DMS79 (cell line): ENCODE results near the gene KCNH5.

Experiments used
- DNase-seq: peaks from one replicate; lab custom pipeline; 2025; lab: John Stamatoyannopoulos, UW

KCNH5 gene

DNA sequence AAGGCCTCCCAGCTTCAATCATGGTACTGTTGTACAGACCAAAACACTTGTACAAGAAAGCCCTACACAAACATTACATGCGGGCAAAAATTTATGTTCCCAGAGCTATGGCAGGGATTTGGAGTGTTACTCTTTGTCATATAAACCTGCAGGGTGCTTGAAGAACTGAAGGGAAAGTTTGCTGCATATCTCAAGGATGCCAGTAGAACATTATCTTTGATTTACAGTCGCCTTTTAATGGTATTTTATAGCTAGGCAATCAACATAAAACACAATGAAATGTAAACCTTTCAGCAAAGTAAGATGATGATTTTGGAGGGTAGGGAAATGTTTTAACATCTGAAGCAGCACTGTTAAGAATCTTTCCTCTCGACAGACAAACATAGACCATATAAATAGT, 305.6 kb downstream of the KCNH5 start:
- DNase-seq = no peak

- DNase-seq = no peak
These were observed 308.9 kb downstream of the KCNH5 start for GRCh38 chr14:62736048-62737043.

DNA sequence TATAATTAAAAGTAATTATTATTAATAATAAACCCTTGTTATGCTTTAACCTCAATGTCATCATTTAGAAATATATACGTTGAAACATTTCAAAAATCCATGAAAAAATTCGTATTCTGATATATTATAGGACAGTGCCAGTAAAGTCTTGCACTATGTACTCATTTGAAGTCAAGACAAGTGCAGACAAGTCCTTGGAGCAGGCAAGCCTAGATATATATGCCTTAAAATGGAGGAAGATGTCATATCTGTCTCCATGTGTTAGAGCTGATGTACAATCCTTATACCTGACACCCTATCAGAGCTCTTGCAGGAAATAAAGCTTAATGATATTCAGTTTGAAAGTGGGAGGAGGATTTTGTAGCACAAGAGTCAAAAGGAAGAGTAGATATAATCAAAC, 310.4 kb downstream of the KCNH5 start:
- no peak for DNase-seq

DNA sequence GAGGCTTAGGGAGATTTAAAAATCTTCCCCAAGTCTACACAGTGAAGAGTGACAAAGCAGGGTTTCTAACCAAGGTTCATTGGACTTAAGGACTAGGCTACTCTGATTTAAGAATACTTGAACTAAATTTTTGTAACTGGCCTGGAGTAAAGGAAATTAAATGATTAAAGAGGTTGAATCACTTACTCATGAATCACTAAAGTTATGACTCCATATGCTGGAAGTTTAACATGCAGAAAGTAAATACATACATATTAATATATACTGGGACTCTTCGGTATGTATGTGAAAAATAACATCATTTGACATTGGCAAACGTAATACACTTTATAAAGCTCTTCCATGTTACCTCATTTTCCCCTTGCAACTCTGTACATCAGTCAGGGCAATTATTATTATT, 322.9 kb downstream of the KCNH5 start:
- DNase-seq = no peak

DNA sequence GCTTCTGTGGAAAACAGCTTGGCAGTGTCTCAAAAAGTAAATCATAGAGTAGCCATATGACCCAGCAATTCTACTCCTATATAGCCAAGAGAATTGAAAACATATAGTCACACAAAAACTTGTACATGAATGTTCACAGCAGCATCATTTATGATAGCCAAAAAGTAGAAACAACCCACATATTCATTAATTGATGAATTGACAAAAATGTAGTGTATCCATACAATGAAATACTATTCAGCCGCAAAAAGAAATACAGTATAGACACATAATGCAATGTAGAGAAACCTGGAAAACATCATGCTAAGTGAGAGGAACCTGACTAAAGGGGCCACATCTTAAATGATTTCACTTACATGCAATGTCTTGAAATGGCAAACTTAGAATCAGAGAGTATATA, 326.6 kb downstream of the KCNH5 start:
- no peak for DNase-seq

GRCh38 chr14:62711351-62712023, 333.8 kb downstream of the KCNH5 start:
- DNase-seq = no peak

DNA sequence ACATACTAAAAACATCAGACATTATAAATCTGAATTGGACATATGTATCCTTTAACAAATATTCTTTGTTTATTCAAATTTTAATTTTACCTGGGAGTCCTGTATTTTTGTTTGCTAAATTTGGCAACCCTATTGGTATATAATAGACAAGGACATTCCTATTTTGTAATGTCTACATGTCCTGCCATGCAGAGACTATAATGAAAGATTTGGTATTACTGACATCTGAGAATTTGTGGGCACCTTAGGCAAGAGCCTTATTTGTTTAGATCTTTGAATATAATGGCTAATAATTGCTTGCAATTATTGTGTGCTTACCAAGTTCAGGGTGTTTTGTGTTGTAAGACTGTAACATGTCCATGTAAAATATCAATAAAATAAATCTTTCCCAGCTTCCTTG, 334.4 kb downstream of the KCNH5 start:
- no peak for DNase-seq

DNA sequence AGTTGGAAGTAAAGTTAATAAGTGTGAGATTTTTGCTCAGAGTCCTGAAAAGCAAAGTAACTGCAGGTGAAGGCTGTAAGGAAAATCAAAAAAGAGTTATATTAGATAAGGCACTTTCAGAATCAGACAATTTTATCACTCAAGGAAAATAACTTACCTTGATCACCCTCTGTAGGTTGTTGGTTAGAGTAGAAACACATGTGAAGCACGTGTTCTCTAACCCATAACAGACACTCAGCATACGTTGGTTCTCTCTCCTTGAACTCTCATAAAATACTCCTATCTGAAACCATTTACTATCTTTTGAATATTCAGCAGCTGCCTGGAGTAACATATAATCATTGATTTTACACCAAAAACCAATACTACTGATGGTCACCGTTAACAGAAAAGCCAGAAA, 335.5 kb downstream of the KCNH5 start:
- no peak for DNase-seq

DNA sequence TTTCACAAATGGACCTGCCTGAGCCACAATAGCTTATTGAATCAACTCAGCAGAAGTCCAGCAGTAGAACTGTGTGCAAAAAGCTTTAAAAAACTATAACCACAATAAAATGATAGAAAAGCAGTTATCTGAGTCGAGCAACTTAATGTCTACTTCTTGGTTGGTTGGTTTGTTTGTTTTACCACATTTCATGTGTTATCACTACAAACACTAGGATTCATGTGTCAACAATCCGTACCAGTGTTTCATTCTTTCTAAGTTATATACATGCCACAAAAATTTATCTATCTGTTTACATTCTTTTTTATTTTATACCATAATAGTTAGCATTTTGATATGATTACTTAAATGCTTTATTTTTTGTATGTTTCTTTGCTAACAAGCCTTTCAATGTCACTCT, 339.0 kb downstream of the KCNH5 start:
- no peak for DNase-seq

GRCh38 chr14:62697461-62697860, 347.8 kb downstream of the KCNH5 start:
- DNase-seq = no peak

DNA sequence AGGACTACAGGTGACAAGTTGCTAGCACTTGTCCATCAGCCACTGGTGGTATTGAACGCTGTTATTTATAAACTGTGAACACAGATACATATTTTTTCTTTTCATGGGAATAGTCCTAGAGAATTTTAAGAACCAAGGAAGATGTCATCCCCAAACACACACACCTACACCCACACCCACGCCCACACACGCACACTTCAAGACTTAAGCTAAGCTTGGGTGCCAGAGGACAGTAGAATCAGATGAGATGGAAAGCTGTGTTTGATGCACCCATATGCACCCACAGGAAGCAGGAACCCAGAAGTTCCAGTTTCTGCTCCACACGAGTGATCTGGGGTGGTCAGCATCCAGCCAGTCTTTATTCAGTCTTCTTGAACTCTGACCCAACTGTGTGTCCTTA, 348.3 kb downstream of the KCNH5 start:
- DNase-seq = no peak

- no peak for DNase-seq
These were observed 348.8 kb downstream of the KCNH5 start for GRCh38 chr14:62696331-62696924.

GRCh38 chr14:62694075-62694474, 351.2 kb downstream of the KCNH5 start:
- no peak for DNase-seq

- no peak for DNase-seq
These were observed 352.7 kb downstream of the KCNH5 start for GRCh38 chr14:62692490-62693106.

DNA sequence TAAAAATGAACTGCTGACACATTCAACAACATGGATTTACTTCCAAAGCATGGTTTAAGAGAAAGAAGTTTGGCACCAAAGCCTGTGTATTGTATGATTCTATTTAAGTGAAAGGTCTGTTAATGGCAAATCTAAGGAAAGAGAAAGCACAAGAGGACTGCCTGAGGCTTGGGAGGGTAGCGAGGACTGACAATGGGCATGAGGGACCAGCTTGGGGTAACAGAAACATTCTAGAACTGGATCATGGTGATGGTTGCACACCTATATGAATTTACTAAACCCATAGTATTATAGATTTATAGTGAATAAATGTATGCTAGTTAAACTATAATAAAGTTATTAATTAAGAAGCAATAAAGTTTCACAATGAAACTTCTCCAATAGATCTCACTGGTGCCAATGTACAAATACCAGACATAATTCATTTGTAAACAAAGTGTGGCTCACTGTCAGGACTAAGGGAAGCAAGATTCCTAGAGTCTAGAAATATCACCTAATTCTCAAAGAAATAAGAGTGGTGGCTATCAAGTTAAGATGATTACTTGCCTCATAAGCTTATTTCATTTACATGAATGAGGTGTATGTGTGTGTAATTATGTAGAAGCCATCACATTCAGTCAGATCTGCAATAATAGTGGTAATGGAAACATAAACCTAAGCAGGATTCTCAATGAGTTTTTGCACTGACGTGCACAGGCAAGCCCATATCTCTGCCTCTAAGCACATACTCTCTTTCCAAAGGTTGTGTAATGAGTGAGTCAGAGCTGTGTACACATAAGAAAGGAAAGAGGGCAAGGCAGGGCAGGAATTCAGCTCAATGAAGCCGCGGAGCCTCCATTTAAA, 353.4 kb downstream of the KCNH5 start:
- DNase-seq = no peak

- DNase-seq = no peak
These were observed 355.5 kb downstream of the KCNH5 start for GRCh38 chr14:62689733-62690132.

DNA sequence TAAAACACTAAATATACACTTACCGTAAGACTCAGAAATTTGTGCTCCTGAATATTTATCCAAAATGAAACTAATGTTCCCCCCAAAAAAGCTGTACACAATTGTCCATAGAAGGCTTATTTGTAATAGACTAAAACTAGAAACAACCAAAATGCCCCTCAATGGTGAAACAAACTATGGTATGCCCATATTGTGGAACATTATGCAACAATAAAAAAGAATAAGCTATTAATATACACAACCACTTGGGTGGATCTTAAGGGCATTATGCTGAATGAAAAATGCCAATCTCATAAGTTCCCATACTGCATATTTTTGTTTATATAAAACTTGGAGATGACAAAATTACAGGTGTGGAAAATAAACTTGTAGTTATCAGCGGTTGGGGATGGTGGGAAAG, 357.4 kb downstream of the KCNH5 start:
- no peak for DNase-seq

DNA sequence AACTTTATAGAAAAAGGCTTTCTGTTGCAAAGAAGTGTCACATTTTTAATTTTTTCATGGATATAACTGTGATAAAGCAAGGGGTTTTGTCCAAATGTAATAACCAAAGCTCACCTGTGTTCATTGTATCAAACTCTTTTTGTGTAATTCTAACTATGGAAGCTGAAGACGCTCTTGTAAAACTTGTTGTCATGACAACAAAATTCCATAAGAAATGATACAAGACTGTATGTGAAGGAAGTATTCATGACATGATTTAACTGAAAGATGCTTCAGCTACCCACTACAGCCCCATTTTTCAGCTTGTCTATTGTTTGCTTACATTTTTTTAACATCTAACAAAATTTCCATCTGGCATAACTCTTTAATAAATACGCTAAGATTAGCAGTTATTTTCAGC, 360.9 kb downstream of the KCNH5 start:
- DNase-seq = no peak

DNA sequence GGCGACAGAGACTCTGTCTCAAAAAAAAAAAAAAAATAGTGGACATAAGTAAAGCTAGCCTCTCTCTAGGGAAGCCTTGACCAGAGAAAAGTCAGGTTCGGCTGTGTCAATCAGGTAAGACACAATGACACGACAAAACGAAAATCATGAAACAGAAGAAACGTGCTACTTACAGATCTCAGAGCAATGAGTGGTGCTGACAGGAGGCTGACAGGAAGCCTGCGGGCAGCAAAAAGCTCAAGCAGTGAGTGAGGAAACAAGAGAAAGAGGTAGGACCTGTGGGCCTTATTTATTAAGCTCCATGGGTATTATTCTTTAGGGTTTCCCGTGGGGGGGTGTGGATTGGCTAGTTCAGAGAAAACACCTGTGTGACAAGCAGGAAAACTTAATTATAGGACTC, 363.1 kb downstream of the KCNH5 start:
- no peak for DNase-seq

- DNase-seq = no peak
These were observed 370.6 kb downstream of the KCNH5 start for GRCh38 chr14:62674563-62675237.
